Thyroid gland (tissue), 4 donors: ENCODE results near the gene SLC24A4.

ENCODE experiments used
- CTCF ChIP-seq, 6 experiments: fragments of 200-600 bp in 3 of 6; fragments of 450-650 bp in 3 of 6; sonication (generic) in 3 of 6; IDR thresholded peaks; one replicate each; pipeline ENCODE4 v1.5.1; 2016 to 2019; ENCODE audit warnings: antibody characterized with exemption in 6 of 6, mild to moderate bottlenecking in 2 of 6, inconsistent platforms in 1 of 6, moderate library complexity in 1 of 6
- POLR2A ChIP-seq, 2 donors: fragments of 450-650 bp; IDR thresholded peaks; one replicate each; pipeline ENCODE4 v1.6.1; 2017; ENCODE audit warnings: antibody characterized with exemption in 2 of 2, mild to moderate bottlenecking in 2 of 2, moderate library complexity in 1 of 2

GRCh38 chr14:92400579-92401444 lies 77.8 kb downstream of the SLC24A4 start:
- TF ChIP-seq POLR2A (IDR thresholded peaks at IDR 0.05) (no peak), CTCF (IDR thresholded peaks at IDR 0.05) (no peak)
